ENCODE results near the gene RLN2.

The RLN2 gene

GRCh38 chr9:5310851-5311250 lies 6.3 kb upstream of the RLN2 start:
- intact Hi-C loops (cut with micrococcal nuclease): no loop called here
- no peak overlapping the region for H3K27ac Mint-ChIP-seq
- no peaks in the 10 kb centered on the region for H3K4me1 Mint-ChIP-seq (ENCODE audit: low read depth)
- no peaks in the 10 kb centered on the region for H3K36me3 Mint-ChIP-seq (ENCODE audit: low read depth)
- H3K4me3 Mint-ChIP-seq: no peak overlapping the region
- H3K9me3 Mint-ChIP-seq: peaks cover 17% of the 10 kb centered on the region
- H3K27me3 Mint-ChIP-seq: peaks cover 10% of the 10 kb centered on the region

- peaks cover 7% of the 10 kb centered on the region for H3K4me1 Mint-ChIP-seq (ENCODE audit: low read depth)
- no peaks in the 10 kb centered on the region for H3K9me3 Mint-ChIP-seq
- intact Hi-C loops (cut with micrococcal nuclease): no loop called here
- H3K36me3 Mint-ChIP-seq (ENCODE audit: low read depth): no peaks in the 10 kb centered on the region
- H3K27ac Mint-ChIP-seq: no peak overlapping the region
- H3K4me3 Mint-ChIP-seq: no peak overlapping the region
- H3K27me3 Mint-ChIP-seq: peaks cover 22% of the 10 kb centered on the region
Measured at GRCh38 chr9:5305741-5306140, 1.2 kb upstream of the RLN2 start.

- intact Hi-C loops (cut with micrococcal nuclease): no loop called here
- H3K4me1 Mint-ChIP-seq (ENCODE audit: low read depth): peaks cover 7% of the 10 kb centered on the region
- H3K27ac Mint-ChIP-seq: no peak overlapping the region
- H3K36me3 Mint-ChIP-seq (ENCODE audit: low read depth): no peaks in the 10 kb centered on the region
- no peaks in the 10 kb centered on the region for H3K9me3 Mint-ChIP-seq
- H3K4me3 Mint-ChIP-seq: no peak overlapping the region
- H3K27me3 Mint-ChIP-seq: peaks cover 20% of the 10 kb centered on the region
Measured at GRCh38 chr9:5301544-5301943, 3.0 kb downstream of the RLN2 start.

- Mint-ChIP-seq H3K27me3 (peaks cover 6% of the 10 kb centered on the region), H3K9me3 (peaks cover 15% of the 10 kb centered on the region)
Measured at GRCh38 chr9:5292141-5292540, 12.4 kb downstream of the RLN2 start.

GRCh38 chr9:5288591-5288990 lies 15.9 kb downstream of the RLN2 start:
- H3K4me3 Mint-ChIP-seq: no peak overlapping the region
- no peaks in the 10 kb centered on the region for H3K36me3 Mint-ChIP-seq (ENCODE audit: low read depth)
- H3K9me3 Mint-ChIP-seq: no peaks in the 10 kb centered on the region
- H3K27ac Mint-ChIP-seq: no peak overlapping the region
- intact Hi-C loops (cut with micrococcal nuclease): no loop called here
- no peaks in the 10 kb centered on the region for H3K4me1 Mint-ChIP-seq (ENCODE audit: low read depth)
- H3K27me3 Mint-ChIP-seq: peaks cover 6% of the 10 kb centered on the region

More at GRCh38 chr9:5292141-5292540, 12.4 kb downstream of the RLN2 start:
- intact Hi-C loops (cut with micrococcal nuclease): no loop called here
- no peak overlapping the region for H3K4me3 Mint-ChIP-seq
- H3K4me1 Mint-ChIP-seq (ENCODE audit: low read depth): no peaks in the 10 kb centered on the region
- no peak overlapping the region for H3K27ac Mint-ChIP-seq
- no peaks in the 10 kb centered on the region for H3K36me3 Mint-ChIP-seq (ENCODE audit: low read depth)

GRCh38 chr9:5286262-5286661 lies 18.3 kb downstream of the RLN2 start:
- H3K27ac Mint-ChIP-seq: no peak overlapping the region
- H3K4me3 Mint-ChIP-seq: no peak overlapping the region
- no peaks in the 10 kb centered on the region for H3K9me3 Mint-ChIP-seq
- no peaks in the 10 kb centered on the region for H3K4me1 Mint-ChIP-seq (ENCODE audit: low read depth)
- intact Hi-C loops (cut with micrococcal nuclease): no loop called here
- H3K27me3 Mint-ChIP-seq: peaks cover 6% of the 10 kb centered on the region
- no peaks in the 10 kb centered on the region for H3K36me3 Mint-ChIP-seq (ENCODE audit: low read depth)

GRCh38 chr9:5278486-5278885 lies 26.0 kb downstream of the RLN2 start:
- Mint-ChIP-seq H3K9me3 (no peaks in the 10 kb centered on the region), H3K4me3 (no peak overlapping the region), H3K27me3 (no peaks in the 10 kb centered on the region), H3K4me1 (ENCODE audit: low read depth) (no peaks in the 10 kb centered on the region), H3K27ac (no peak overlapping the region), H3K36me3 (ENCODE audit: low read depth) (no peaks in the 10 kb centered on the region)
- intact Hi-C loops (cut with micrococcal nuclease): no loop called here

GRCh38 chr9:5274770-5275169 lies 29.7 kb downstream of the RLN2 start:
- Mint-ChIP-seq H3K27ac (no peak overlapping the region), H3K9me3 (no peaks in the 10 kb centered on the region), H3K36me3 (ENCODE audit: low read depth) (no peaks in the 10 kb centered on the region), H3K4me1 (ENCODE audit: low read depth) (no peaks in the 10 kb centered on the region), H3K27me3 (no peaks in the 10 kb centered on the region), H3K4me3 (no peak overlapping the region)
- intact Hi-C loops (cut with micrococcal nuclease): no loop called here

- H3K36me3 Mint-ChIP-seq (ENCODE audit: low read depth): no peaks in the 10 kb centered on the region
- H3K27ac Mint-ChIP-seq: no peak overlapping the region
- no peaks in the 10 kb centered on the region for H3K9me3 Mint-ChIP-seq
- H3K27me3 Mint-ChIP-seq: no peaks in the 10 kb centered on the region
- peaks cover 9% of the 10 kb centered on the region for H3K4me1 Mint-ChIP-seq (ENCODE audit: low read depth)
- H3K4me3 Mint-ChIP-seq: no peak overlapping the region
- intact Hi-C loops (cut with micrococcal nuclease): no loop called here
Measured at GRCh38 chr9:5269249-5269715, 35.2 kb downstream of the RLN2 start.

GRCh38 chr9:5265939-5266338 lies 38.6 kb downstream of the RLN2 start:
- Mint-ChIP-seq H3K9me3 (no peaks in the 10 kb centered on the region), H3K27ac (no peak overlapping the region), H3K27me3 (no peaks in the 10 kb centered on the region), H3K4me1 (ENCODE audit: low read depth) (peaks cover 10% of the 10 kb centered on the region), H3K4me3 (no peak overlapping the region), H3K36me3 (ENCODE audit: low read depth) (no peaks in the 10 kb centered on the region)
- intact Hi-C loops (cut with micrococcal nuclease): no loop called here

GRCh38 chr9:5264219-5264595 lies 40.3 kb downstream of the RLN2 start:
- H3K9me3 Mint-ChIP-seq: no peaks in the 10 kb centered on the region
- H3K4me3 Mint-ChIP-seq: no peak overlapping the region
- intact Hi-C loops (cut with micrococcal nuclease): no loop called here
- no peaks in the 10 kb centered on the region for H3K27me3 Mint-ChIP-seq
- no peaks in the 10 kb centered on the region for H3K36me3 Mint-ChIP-seq (ENCODE audit: low read depth)
- H3K27ac Mint-ChIP-seq: no peak overlapping the region
- H3K4me1 Mint-ChIP-seq (ENCODE audit: low read depth): peaks cover 10% of the 10 kb centered on the region

GRCh38 chr9:5263351-5264218 lies 40.9 kb downstream of the RLN2 start:
- Mint-ChIP-seq H3K27ac (no peak overlapping the region), H3K9me3 (no peaks in the 10 kb centered on the region), H3K27me3 (no peaks in the 10 kb centered on the region), H3K4me1 (ENCODE audit: low read depth) (peaks cover 10% of the 10 kb centered on the region), H3K36me3 (ENCODE audit: low read depth) (no peaks in the 10 kb centered on the region), H3K4me3 (no peak overlapping the region)
- intact Hi-C loops (cut with micrococcal nuclease): no loop called here

All from dendritic cell treated with granulocyte-macrophage colony-stimulating factor and Interleukin-4, amounts not matched to agents 40 ng/mL and 50 ng/mL, for 4 days (primary cell).